ENCODE data around the gene CTCF. TPM values are rescaled to one million over a fixed set of nuclear protein-coding genes. Genes with fewer than 3 reads are reported as not detected.

CTCF gene
- total and polyA plus RNA-seq, 2 donors from 2014 or later: 20.4 to 42.6 TPM

DNA sequence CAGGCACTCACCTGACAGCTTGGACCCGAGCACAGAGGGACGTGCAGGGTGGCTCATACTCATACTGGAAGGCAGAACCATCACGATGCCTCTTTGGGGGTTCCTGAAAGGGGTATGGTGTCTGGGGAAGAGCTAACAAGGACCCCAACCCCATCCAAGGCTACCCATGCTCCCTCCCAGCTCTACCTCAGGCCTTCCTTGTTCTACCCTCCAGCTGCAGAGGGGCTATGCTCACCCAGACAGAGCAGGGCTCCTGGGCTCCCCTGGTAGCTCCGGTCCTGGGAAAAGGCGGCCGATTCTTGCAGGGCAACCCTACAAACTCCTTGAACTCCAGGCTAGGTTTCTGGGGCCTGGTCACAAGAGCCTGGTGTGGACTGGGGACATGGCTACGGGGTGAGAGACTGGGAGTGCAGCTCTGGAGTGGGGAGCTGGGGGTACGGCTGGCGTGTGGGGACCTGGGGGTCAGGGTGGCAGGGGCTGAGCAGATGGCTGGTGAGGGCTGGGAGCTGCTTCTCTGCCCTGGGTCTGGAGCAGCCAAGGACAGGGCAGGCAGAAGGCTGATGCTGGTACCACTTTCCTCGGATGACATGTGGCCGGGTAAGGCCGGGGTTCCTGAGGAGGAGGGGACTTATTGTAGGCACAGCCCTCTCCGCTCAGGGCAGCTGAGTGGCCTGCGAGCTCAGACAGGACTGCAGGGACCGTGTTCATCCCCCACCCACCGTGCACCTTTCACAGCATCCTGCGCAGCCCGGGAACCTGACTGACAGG lies 95.6 kb downstream of the CTCF start:
- H3K4me1 ChIP-seq (ENCODE audit: control insufficient read depth in 2 of 3, insufficient read depth in 2 of 3, low read depth in 1 of 3, low read length in 3 of 3): peaks cover 0 to 23% (median 3%) of the 10 kb centered on the region in 3 donors
- peak in 1 of 5 donors; percentile 73 for DNase-seq
- intact Hi-C loops (cut with DNase I): no loop called here
- TF ChIP-seq, protein P1, sequence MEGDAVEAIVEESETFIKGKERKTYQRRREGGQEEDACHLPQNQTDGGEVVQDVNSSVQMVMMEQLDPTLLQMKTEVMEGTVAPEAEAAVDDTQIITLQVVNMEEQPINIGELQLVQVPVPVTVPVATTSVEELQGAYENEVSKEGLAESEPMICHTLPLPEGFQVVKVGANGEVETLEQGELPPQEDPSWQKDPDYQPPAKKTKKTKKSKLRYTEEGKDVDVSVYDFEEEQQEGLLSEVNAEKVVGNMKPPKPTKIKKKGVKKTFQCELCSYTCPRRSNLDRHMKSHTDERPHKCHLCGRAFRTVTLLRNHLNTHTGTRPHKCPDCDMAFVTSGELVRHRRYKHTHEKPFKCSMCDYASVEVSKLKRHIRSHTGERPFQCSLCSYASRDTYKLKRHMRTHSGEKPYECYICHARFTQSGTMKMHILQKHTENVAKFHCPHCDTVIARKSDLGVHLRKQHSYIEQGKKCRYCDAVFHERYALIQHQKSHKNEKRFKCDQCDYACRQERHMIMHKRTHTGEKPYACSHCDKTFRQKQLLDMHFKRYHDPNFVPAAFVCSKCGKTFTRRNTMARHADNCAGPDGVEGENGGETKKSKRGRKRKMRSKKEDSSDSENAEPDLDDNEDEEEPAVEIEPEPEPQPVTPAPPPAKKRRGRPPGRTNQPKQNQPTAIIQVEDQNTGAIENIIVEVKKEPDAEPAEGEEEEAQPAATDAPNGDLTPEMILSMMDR (IDR thresholded peaks at IDR 0.05; ENCODE audit: borderline replicate concordance, extremely low read depth, insufficient read depth): no peak
- no peak overlapping the region for H3K9ac ChIP-seq (ENCODE audit: low read length in 3 of 3)
- H3K27me3 ChIP-seq (ENCODE audit: control insufficient read depth, insufficient read depth, low read length): peaks cover 2% of the 10 kb centered on the region
- no peak overlapping the region for H3K27ac ChIP-seq (ENCODE audit: low read depth in 2 of 2, low read length in 2 of 2)
- H3K4me3 ChIP-seq (ENCODE audit: low read length in 3 of 3): no peak overlapping the region
- peaks cover 0 to 3% (median 0%) of the 10 kb centered on the region in 3 donors for H3K36me3 ChIP-seq (ENCODE audit: control insufficient read depth in 2 of 3, insufficient read depth in 3 of 3, low read length in 3 of 3)
- no peak for FAIRE-seq
- H3K9me3 ChIP-seq (ENCODE audit: control insufficient read depth in 2 of 3, insufficient read depth in 1 of 3, low read length in 3 of 3): no peaks in the 10 kb centered on the region

GRCh38 chr16:67658849-67659674 lies 96.7 kb downstream of the CTCF start:
- intact Hi-C loops (cut with DNase I): no loop called here
- Histone ChIP-seq H3K27me3 (ENCODE audit: control insufficient read depth, insufficient read depth, low read length) (peaks cover 2% of the 10 kb centered on the region), H3K4me1 (ENCODE audit: control insufficient read depth in 2 of 3, insufficient read depth in 2 of 3, low read depth in 1 of 3, low read length in 3 of 3) (peaks cover 0 to 18% (median 3%) of the 10 kb centered on the region in 3 donors), H3K27ac (ENCODE audit: low read depth in 2 of 2, low read length in 2 of 2) (no peak overlapping the region), H3K4me3 (ENCODE audit: low read length in 3 of 3) (peak overlapping the region in 2 of 3 donors; percentile 92 to 99), H3K36me3 (ENCODE audit: control insufficient read depth in 2 of 3, insufficient read depth in 3 of 3, low read length in 3 of 3) (peaks cover 0 to 3% (median 0%) of the 10 kb centered on the region in 3 donors), H3K9ac (ENCODE audit: low read length in 3 of 3) (peak overlapping the region in 2 of 3 donors; percentile 57 to 62), H3K9me3 (ENCODE audit: control insufficient read depth in 2 of 3, insufficient read depth in 1 of 3, low read length in 3 of 3) (no peaks in the 10 kb centered on the region)
- FAIRE-seq: no peak
- DNase-seq: no peak
- TF ChIP-seq, protein P1 (IDR thresholded peaks at IDR 0.05; ENCODE audit: borderline replicate concordance, extremely low read depth, insufficient read depth): no peak

DNA sequence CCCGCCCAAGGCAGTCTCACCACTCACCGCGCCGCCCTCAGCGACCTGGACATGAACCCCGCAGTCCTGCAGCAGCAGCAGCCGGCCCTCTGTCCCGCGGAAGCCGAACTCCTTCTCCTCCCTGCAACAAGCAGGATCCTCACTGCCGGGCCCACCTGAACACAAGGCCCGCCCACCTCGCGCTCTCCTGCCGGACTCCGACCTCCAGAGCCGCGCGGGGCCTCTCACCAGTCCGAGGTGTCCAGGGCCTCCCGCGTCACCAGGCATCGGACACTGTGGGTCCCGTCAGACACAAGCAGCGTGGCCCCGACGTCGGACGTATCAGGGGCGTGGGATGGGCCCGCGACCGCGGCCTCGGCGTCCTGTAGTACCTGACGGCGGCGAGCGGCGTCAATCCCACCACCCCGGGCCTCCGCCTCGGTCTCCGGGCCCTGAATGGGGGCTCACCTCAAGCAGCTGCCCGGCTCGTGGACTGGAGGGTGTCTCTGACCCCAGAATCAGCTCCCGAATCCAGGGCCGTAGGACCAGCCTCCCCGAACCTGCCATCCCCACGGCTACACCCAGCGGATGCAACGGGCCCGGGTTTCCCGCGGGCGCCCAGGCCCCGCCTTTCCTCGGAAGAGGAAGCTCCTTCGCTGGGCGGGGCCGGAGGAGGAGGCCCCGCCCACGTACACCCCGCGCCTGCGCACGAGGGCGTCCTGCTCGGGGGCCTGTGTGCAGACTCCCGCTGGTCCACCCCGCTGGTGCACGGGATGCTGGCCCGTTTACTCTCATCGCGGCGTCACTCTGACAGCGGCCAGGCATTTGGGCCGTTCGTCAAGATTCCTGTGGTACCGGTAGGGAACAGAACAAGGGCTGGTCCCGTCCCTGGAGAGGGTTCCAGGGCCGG lies 97.6 kb downstream of the CTCF start, which contains the start of gene ACD:
ACD (minus strand) TSS at position 586 of the 889 bp plus-strand sequence; CDS start at position 546, 40 bp downstream.
- Histone ChIP-seq H3K9me3 (ENCODE audit: control insufficient read depth in 2 of 3, insufficient read depth in 1 of 3, low read length in 3 of 3) (no peaks in the 10 kb centered on the region), H3K4me3 (ENCODE audit: low read length in 3 of 3) (peak within 1 kb of the TSS; percentile 88 to 99 (median 92)), H3K27ac (ENCODE audit: low read depth in 2 of 2, low read length in 2 of 2) (peak within 1 kb of the TSS; percentile 93 to 97), H3K9ac (ENCODE audit: low read length in 3 of 3) (peak within 1 kb of the TSS; percentile 57 to 90 (median 66)), H3K4me1 (ENCODE audit: control insufficient read depth in 2 of 3, insufficient read depth in 2 of 3, low read depth in 1 of 3, low read length in 3 of 3) (peaks cover 0 to 18% (median 3%) of the 10 kb centered on the region in 3 donors), H3K36me3 (ENCODE audit: control insufficient read depth in 2 of 3, insufficient read depth in 3 of 3, low read length in 3 of 3) (peaks cover 0 to 3% (median 0%) of the 10 kb centered on the region in 3 donors), H3K27me3 (ENCODE audit: control insufficient read depth, insufficient read depth, low read length) (no peaks in the 10 kb centered on the region)
- intact Hi-C loops (cut with DNase I): no loop called here
- FAIRE-seq (no peak), DNase-seq (peak; percentile 92 to 98 (median 96))
- TF ChIP-seq, protein P1 (IDR thresholded peaks at IDR 0.05; ENCODE audit: borderline replicate concordance, extremely low read depth, insufficient read depth): peak; percentile 4
